VCaP (cell line): ENCODE measurements around the gene COL4A2.

ENCODE experiments used
- H3K27ac ChIP-seq: fragments of 450-650 bp; 2 replicates; pipeline ENCODE4 v1.5.1; 2017
- CTCF ChIP-seq: fragments of 450-650 bp; conservative IDR thresholded peaks from 2 replicates; pipeline ENCODE4 v1.5.1; 2017; ENCODE audit warnings: mild to moderate bottlenecking, moderate library complexity

Gene COL4A2

GRCh38 chr13:110266983-110267382, 40.1 kb upstream of the COL4A2 start:
- H3K27ac ChIP-seq = no peak overlapping the region

GRCh38 chr13:110268061-110268460, 39.0 kb upstream of the COL4A2 start:
- TF ChIP-seq CTCF = no peak
- H3K27ac ChIP-seq = no peak overlapping the region

More at GRCh38 chr13:110266983-110267382, 40.1 kb upstream of the COL4A2 start:
- TF ChIP-seq CTCF = no peak

GRCh38 chr13:110268576-110269185, 38.4 kb upstream of the COL4A2 start:
- no peak overlapping the region for H3K27ac ChIP-seq
- TF ChIP-seq CTCF = 0 out of 2 replicates have a peak, but pooled peaks have one; percentile 13

GRCh38 chr13:110269509-110270185, 37.4 kb upstream of the COL4A2 start:
- H3K27ac ChIP-seq = no peak overlapping the region
- TF ChIP-seq CTCF = no peak

GRCh38 chr13:110270507-110270906, 36.6 kb upstream of the COL4A2 start:
- no peak overlapping the region for H3K27ac ChIP-seq
- no peak for TF ChIP-seq CTCF

- no peak overlapping the region for H3K27ac ChIP-seq
- no peak for TF ChIP-seq CTCF
Measured at GRCh38 chr13:110271313-110271712, 35.8 kb upstream of the COL4A2 start.

GRCh38 chr13:110272227-110272626, 34.9 kb upstream of the COL4A2 start:
- no peak overlapping the region for H3K27ac ChIP-seq
- no peak for TF ChIP-seq CTCF
